Kidney capillary endothelial cell (primary cell): ENCODE measurements around the gene TACC3.

Source experiments
- DNase-seq: peaks from one replicate; pipeline ENCODE4 v3.0.0-alpha.2; 2018; ENCODE audit warnings: low spot score

TACC3 gene

GRCh38 chr4:1723131-1723801, 1.9 kb downstream of the TACC3 start:
- no peak for DNase-seq

DNA sequence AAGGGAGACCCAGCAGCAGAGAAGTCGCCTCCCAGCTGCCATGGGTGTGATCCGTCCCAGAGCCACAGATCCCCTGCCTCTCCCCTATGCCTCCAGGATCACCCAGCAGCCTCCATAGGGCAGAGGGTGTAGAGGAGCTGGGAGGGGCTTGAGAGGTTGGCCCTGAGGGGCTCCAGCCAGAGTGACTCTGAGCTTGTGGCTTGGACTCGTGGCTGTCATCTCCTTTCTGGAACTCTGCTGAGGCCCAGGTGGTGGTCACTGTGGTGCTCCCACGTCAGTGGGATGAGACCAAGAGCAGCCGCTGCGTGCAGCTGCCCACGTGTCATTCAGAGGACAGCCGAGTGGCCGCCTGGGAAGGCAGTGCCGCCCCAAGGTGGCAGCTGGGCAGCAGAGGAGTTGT, 4.2 kb downstream of the TACC3 start:
- DNase-seq, result no peak

GRCh38 chr4:1726146-1726934, 5.0 kb downstream of the TACC3 start:
- DNase-seq, result peak; percentile 88

GRCh38 chr4:1727117-1728031, 6.1 kb downstream of the TACC3 start:
- DNase-seq, result peak; percentile 91

GRCh38 chr4:1728061-1728980, 7.0 kb downstream of the TACC3 start:
- DNase-seq, result no peak

GRCh38 chr4:1730532-1731135, 9.3 kb downstream of the TACC3 start:
- DNase-seq, result no peak

DNA sequence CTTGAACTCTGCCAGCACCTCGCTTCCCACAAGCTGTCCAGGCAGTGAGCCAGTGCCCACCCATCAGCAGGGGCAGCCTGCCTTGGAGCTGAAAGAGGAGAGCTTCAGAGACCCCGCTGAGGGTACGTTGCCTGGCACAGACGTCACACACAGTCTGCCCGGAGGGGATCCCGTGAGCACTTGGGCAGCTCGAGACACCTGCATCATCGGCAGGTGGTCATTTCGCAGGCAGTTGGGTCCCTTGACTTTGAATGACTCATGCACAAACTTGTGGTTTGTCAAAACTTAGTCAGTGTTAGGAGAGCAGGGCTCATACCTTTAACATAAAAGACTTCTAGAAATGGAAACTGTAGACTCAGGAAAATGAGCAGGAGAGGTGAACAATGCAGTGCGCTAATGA, 9.9 kb downstream of the TACC3 start:
- no peak for DNase-seq

GRCh38 chr4:1732911-1733310, 11.6 kb downstream of the TACC3 start:
- no peak for DNase-seq

GRCh38 chr4:1735215-1735614, 13.9 kb downstream of the TACC3 start:
- no peak for DNase-seq

DNA sequence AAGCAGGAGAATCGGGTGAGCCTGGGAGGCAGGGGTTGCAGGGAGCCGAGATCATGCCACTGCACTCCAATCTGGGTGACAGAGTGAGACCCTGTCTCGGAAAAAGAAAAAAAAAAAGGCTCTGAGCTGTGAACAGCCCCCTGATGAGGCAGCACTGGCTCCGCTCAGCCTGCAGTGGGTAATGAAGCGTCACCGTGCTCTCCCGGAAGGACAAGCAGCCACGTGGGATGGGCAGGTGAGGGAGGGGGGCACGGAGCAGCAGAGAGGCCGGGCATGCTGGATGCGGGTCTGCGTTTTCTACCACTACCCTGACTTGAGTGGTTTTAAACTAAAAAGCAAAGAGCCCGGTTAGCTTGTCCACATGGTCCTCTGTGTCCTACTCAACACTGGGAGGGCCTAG, 15.5 kb downstream of the TACC3 start:
- DNase-seq, result no peak

DNA sequence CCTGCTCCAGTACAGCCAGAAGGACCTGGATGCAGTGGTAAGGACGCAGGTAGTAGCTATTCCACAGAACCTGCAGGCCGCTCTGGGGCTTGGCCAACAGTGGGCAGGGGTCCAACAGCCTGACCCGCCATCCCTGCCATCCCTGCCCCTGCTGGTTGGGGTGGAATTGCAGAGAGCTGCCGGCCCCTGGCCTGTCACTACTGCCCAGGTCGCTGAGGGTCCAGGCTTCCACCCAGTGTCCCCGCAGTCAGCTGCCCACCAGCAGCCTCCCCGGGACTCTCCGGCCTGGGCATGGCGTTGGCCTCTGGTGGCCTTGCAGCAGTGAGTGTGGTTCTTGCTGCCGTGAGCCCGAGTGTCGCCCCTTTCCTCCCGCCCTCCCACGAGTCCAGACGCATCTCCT, 16.3 kb downstream of the TACC3 start:
- DNase-seq, result no peak

GRCh38 chr4:1738410-1738809, 17.1 kb downstream of the TACC3 start:
- DNase-seq, result no peak

DNA sequence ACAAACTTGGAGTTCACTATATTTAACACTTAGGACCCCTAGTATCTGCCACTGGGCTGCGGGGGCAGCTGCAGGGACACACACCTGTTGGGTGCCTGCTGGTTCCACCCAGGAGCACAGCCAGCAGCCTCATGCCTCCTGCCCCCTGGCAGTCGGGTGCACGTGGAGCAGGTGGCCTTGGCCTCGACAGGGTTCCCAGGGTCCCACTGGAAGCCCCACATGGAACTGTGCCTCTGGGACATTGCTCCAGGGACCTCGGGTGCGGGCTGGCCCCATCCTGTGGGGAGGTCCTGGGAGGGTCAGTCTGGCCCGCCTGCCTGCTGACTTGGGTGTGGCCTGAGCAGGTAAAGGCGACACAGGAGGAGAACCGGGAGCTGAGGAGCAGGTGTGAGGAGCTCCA, 18.0 kb downstream of the TACC3 start:
- no peak for DNase-seq

GRCh38 chr4:1740021-1740545, 18.8 kb downstream of the TACC3 start:
- no peak for DNase-seq

DNA sequence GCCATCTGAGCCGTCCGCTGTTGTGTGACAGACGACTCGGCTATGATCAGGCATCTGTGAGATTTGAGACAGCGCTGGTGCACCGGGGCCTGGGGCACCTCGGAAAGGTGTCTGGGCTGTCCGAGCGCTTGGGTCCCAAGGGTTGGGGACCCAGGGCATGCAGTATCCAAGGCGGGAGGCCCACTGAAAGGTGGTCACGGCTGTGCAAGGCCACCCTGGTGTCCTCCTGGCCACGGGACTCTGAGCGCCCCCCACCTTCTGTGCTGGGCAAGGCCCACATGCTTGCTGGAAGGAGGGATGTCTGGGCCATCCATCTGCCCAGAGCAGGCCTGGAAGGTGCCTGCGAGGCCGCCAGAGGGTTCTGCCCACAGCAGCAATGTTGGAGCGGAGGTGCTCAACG, 19.9 kb downstream of the TACC3 start:
- no peak for DNase-seq

DNA sequence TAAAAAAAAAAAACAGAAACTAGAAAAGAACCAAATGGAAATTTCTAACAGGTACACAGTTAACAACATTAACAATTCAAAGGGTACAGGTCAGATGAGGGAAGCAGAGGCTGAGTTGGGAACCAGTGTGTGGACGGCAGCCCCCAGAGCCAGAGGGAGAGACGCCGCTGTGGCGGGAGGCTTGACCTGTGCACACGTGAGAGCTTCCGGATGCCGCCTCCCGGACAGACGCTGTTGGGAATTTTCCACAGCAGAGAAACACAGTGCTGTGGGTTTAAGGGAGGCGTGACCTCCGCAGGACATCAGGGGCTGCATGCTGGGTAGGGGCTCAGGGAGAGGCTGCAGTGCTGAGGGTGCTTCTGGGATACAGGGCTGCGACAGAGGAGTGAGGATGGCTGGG, 22.2 kb downstream of the TACC3 start:
- DNase-seq, result no peak

DNA sequence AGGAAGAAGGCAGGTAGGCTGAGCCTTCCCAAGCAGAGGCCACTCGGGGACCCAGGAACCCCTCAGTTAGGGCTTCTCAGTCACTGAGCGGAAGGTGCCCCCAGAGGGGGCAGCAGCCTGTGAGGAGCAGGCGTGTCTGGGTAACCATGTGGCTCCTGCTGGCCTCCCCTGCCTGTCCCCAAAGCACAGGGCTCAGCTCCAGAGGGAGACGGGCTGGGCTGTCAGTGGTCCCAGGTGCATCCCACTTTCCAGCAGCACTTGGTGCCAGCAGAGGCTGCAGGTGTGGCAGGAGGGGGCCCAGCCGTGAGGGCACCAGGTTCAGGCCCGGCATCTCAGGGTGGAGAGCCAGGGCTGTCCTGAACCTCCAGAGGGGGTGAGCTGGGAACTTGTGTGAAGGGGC, 22.7 kb downstream of the TACC3 start:
- no peak for DNase-seq

GRCh38 chr4:1744552-1744951, 23.2 kb downstream of the TACC3 start:
- DNase-seq, result no peak

DNA sequence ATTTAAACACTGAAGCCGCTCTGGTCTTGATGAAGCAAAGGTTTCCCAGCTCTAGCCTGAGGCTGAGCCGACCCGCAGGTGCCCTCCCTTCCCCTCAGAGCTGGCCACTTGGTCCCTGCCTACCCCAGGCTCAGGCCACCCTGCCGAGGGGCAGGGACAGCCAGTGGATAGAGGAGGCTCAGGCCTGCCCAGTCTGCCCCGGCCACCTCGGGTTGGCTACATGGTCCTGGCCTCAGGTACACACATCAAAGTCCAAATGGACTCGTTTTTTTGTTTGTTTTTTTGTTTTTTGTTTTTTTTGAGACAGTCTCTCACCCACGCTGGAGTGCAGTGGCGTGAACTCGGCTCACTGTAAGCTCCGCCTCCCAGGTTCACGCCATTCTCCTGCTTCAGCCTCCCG, 23.8 kb downstream of the TACC3 start:
- DNase-seq, result no peak

- DNase-seq, result no peak
Observed at GRCh38 chr4:1745697-1746096, 24.4 kb downstream of the TACC3 start.

- peak; percentile 86 for DNase-seq
Observed at GRCh38 chr4:1746265-1746691, 25.0 kb downstream of the TACC3 start.
